Inferior parietal cortex (tissue), 1 donor: ENCODE results near the gene FOXR2.

Source experiments
- DNase-seq: peaks from one replicate; pipeline ENCODE4 v3.0.0-alpha.2; 2016; ENCODE audit errors: extremely low spot score

The FOXR2 gene, protein sequence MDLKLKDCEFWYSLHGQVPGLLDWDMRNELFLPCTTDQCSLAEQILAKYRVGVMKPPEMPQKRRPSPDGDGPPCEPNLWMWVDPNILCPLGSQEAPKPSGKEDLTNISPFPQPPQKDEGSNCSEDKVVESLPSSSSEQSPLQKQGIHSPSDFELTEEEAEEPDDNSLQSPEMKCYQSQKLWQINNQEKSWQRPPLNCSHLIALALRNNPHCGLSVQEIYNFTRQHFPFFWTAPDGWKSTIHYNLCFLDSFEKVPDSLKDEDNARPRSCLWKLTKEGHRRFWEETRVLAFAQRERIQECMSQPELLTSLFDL

DNA sequence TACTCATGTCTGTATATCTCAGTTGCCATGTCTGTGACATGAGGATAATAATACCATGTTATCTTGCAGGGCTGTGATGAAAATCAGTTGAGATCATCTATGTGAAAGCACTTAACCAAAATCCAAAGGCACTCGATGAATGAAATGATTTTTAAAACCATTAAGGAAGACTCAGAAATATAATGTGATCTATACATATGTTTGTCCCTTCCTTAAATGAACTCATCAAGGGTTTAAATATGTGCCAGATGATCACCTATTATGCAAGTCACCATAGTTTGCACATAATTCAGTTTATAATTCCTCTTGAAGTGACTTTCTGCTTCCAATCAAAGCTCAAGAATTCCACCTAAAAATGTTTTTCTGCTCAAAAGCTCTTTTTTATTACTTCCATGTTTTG is at the start of gene FOXR2:
Gene FOXR2, plus strand, starts transcription at position 301 of the 400 bp plus-strand sequence. CDS start 312 bp downstream, outside the sequence.
- DNase-seq, result no peak

DNA sequence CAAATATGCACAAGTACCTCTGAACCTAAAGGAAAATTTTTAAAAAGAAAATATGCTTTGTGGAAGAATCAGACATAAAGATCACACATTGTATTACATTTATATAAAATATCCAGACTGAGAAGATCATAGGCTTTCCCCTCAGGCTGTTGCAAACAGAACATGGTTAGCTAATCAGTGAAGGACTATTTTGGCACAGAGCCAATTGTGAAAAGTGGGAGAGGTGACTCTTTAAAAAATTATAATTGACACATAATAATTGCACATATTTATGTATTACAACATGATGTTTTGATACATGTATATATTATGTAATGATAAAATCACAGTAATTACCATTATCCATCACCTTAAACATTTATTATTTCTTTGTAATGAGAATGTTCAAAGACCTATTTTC is 44.1 kb upstream of the FOXR2 start:
- no peak for DNase-seq

DNA sequence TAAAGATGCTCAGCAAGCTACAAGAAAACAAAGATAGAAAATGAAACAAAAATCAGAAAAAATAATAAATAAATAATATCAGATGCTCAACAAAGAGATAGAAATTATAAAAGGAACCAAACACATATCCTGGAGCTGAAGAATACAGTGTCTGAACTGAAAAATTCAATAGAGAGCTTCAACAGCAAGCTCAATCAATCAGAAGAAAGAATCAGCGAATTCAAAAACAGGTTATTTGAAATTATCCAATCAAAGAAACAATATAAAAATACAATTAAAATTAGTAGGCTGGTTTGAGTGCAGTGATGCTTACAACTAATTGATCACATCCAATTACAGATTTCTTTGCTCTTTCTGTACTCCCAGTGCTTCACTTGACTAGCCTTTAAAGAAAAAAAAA is 40.8 kb upstream of the FOXR2 start:
- no peak for DNase-seq

DNA sequence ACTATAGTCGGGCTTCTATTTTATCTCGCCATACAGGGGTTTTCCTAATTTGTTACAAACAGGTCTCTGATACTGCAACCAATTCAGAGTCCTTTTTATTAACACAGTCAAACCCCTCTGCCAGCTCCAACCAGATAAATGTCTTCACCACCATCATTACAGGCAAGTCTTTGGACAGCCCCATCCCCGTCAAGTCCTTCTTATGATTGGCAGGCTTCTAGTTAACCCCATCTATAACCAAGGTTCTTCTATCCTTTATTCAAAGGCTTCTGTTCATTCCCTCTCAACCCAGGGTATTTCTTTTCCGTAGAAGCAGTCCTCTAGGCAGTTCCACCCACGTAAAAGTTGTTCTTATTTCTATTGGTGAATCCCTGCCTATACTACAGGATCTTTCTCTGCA is 29.9 kb upstream of the FOXR2 start:
- no peak for DNase-seq

DNA sequence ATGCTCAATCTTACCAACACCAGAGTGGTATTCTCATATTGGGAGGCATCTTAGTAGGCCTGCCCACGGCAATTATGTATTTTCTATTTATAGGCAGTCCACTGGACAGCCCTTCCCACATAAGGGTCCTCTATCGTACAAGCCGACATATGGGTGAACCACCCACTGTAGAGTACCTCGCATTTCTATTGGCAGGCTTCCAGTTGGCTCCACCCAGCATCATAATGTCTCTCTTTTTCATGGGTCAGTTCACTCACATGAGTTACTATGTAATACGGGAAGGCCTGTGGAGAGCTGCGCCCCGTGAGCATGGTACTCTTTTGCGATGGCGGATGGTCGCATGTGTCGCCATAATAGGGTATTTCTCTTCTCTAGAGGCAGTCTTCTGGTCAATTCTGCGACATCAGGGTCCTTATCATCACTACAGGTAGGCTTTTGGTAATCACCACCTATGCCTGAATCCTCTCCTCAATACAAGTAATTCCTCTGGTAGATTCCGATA is 29.4 kb upstream of the FOXR2 start:
- DNase-seq, result no peak

DNA sequence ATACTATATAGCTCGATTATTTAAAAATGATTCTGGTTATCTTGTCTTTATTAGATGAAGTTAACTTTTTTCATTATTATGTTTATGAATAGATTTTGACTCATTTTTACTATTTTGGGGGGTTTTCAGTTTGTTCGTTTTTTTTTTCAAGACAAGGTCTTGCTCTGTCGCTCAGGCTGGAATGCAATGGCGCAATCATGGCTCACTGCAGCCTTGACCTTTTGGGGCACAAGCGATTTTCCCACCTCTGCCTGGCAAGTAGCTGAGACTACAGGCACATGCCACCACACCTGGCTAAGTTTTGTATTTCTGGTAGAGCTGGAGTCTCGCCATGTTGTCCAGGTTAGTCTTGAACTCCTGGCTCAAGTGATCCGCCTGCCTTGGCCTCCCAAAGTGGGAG is 24.9 kb upstream of the FOXR2 start:
- DNase-seq, result no peak

DNA sequence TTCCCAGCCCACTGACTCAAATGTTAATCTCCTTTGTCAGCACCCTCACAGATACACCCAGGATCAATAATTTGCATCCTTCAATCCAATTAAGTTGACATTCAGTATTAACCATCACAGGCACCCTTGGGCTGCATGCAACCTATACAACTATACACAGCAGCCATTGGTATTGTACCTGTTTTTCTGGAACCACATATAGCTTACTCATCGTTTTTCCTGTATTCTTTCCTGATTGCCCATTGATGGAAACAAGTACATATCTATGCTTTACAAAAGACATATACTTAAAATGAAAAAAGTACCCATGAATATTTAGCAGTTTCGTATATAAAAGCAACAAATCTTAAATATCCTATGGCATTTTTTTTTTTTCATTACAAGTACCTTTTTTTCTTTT is 3.7 kb upstream of the FOXR2 start:
- DNase-seq, result no peak

DNA sequence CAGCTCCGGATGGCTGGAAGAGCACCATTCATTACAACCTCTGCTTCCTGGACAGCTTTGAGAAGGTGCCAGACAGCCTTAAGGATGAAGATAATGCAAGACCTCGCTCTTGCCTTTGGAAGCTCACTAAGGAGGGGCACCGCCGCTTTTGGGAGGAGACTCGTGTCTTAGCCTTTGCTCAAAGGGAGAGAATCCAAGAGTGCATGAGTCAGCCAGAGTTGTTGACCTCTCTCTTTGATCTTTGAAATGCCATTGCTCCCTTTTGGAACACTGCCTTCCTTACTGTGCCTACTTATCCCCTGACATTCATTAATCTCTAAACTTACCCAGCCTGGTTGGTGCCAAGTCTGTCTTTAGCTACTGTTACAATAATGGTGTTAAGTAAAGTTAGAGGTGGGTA is 1.2 kb downstream of the FOXR2 start:
- no peak for DNase-seq

DNA sequence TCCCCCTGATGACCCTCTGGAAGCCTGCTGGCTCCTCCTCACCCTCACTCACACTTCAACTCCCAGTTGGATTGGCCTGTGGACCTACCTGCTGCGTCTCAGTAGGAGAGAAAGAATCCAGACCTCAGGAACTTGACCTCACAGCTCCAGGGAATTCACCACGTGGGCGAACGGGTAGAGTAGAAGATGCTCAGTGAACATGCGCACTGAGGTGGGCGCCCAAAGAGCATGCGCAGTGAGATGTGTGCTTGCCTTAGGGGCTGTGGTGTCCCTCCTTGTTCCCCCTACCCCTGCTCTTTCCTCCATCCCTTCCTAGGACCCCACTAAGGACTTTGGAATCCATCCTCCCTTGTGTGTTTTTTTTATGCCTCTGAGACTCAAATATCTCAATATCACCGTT is 12.9 kb downstream of the FOXR2 start:
- no peak for DNase-seq

DNA sequence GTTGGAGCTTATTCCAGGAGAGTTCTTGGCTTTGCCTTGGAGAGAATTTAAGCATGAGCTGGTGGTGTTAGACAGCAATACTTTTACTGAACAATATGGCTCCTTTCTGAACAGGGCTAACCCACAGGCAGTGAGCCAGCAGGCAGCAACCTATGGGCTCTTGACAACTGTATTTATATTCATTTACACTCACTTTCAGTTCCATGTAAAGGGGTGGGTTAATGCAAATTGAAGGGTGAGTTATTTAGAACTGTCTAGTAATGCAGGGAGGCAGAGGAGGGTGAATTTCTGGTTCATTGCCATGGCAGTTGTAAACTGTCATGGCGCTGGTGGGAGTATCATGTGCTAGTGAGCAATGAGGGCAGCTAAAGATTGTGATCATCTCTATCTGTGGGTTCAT is 15.7 kb downstream of the FOXR2 start:
- DNase-seq, result no peak

DNA sequence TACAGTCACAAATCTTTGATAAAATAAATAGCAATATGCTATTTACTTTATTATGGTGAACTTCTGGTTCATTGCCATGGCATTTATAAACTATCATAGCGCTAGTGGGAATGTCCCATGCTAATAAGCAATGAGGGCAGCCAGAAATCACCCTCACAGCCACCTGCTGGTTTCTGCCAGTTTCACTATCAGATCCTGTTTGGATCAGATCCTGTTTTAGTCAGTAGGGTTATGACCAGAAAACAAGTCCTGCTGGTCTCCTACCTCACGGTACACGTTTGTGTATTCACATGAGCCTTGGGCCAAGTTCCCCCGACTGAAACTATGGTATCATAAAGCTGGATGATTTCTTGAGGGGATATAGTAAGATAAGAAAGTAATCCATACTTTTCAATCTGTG is 17.7 kb downstream of the FOXR2 start:
- no peak for DNase-seq

DNA sequence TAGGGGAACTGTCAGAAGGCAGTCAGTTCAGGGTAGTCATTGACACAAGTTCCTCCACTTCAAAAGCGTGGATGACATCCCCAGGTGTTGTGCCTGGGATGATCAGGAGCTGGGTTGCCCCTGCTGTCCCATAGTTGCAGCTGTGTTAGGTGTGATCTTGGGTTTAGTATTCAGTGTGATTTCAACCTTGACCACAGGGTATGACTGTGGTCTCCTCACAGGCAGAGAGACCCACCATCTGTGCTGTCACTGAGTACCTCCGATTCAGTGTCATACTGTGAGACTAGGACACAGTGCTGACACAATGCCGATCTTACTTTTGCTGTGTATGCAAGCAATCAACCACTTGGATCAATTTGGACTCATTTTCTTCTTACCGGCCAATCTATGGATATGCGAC is 25.2 kb downstream of the FOXR2 start:
- no peak for DNase-seq

DNA sequence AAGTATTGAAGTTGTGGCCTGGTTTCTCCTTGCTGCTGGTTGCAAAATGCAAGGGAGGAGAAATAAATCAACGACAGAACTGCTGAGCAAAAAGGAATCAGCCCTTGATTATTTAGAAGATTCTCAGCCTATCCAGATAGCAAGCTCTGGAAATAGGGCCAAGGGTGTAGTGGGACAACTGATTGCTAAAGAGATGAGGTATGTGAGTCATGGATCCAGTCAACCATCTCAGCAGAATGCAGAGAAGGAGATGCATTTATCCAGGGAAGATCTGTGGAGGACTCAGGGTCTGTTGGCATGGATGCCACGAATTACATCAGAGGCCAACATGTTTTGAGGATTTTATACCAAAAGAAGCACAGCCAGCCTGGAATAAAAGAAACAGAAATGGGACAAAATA is 36.7 kb downstream of the FOXR2 start:
- no peak for DNase-seq

DNA sequence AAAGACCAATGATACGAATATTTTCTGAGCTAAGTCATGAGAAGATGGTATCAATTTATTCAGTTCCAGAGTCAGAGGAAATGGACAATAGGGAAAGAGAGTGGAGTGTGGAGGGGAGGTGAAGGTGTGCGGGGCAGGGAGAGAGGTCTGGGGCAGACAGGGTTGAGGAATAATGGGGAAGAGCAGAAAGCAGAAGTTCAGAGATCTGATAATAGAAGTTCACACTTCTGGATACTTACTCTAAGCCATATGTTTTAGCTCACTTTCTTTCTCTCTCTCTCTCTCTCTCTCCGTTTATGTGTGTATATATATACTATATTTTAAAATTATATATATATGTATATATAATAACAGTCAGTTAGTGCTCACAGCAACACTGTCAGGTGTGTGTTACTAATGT is 40.4 kb downstream of the FOXR2 start:
- DNase-seq, result no peak

DNA sequence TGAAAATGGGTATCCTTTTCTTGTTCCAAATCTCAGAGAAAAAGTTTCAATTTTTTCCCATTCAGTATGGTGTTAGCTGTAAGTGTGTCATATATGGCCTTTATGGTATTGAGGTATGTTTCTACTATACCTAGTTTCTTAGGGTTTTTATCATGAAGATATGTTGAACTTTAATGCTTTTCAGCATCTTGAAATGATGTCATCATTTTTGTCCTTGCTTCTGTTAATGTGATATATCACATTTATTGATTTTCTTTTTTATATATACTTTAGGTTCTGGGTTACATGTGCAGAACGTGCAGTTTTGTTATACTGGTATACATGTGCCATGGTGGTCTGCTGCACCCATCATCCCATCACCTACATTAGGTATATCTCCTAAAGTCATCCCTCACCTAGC is 44.9 kb downstream of the FOXR2 start:
- no peak for DNase-seq
